ENCODE measurements around the gene CACNA1D.

CACNA1D gene

GRCh38 chr3:53694666-53695323, 200.4 kb downstream of the CACNA1D start:
- DNase-seq, result no peak

GRCh38 chr3:53695324-53695690, 200.9 kb downstream of the CACNA1D start:
- DNase-seq, result no peak

- DNase-seq, result no peak
These were observed 202.2 kb downstream of the CACNA1D start for GRCh38 chr3:53696401-53697172.

GRCh38 chr3:53700441-53700840, 206.0 kb downstream of the CACNA1D start:
- no peak for DNase-seq

- DNase-seq, result no peak
These were observed 208.5 kb downstream of the CACNA1D start for GRCh38 chr3:53702776-53703530.

- no peak for DNase-seq
These were observed 209.4 kb downstream of the CACNA1D start for GRCh38 chr3:53703630-53704362.

GRCh38 chr3:53704363-53704725, 209.9 kb downstream of the CACNA1D start:
- no peak for DNase-seq

- DNase-seq, result no peak
These were observed 210.8 kb downstream of the CACNA1D start for GRCh38 chr3:53705024-53705745.

- peak; percentile 10 for DNase-seq
These were observed 211.4 kb downstream of the CACNA1D start for GRCh38 chr3:53705774-53706173.

GRCh38 chr3:53707222-53707621, 212.8 kb downstream of the CACNA1D start:
- no peak for DNase-seq

GRCh38 chr3:53708001-53708621, 213.7 kb downstream of the CACNA1D start:
- no peak for DNase-seq

GRCh38 chr3:53709256-53709655, 214.8 kb downstream of the CACNA1D start:
- no peak for DNase-seq

- peak; percentile 85 for DNase-seq
These were observed 215.7 kb downstream of the CACNA1D start for GRCh38 chr3:53709860-53710674.

- DNase-seq, result no peak
These were observed 217.0 kb downstream of the CACNA1D start for GRCh38 chr3:53711387-53711786.

GRCh38 chr3:53712817-53713388, 218.5 kb downstream of the CACNA1D start:
- no peak for DNase-seq

GRCh38 chr3:53713626-53714025, 219.2 kb downstream of the CACNA1D start:
- no peak for DNase-seq

- DNase-seq, result peak; percentile 59
These were observed 221.5 kb downstream of the CACNA1D start for GRCh38 chr3:53715815-53716483.

- DNase-seq, result peak; percentile 29
These were observed 222.6 kb downstream of the CACNA1D start for GRCh38 chr3:53716998-53717397.

GRCh38 chr3:53718462-53718861, 224.1 kb downstream of the CACNA1D start:
- no peak for DNase-seq

GRCh38 chr3:53719796-53720195, 225.4 kb downstream of the CACNA1D start:
- DNase-seq, result no peak

Measured in hematopoietic multipotent progenitor cell treated with erythropoietin and hydrocortisone succinate and interleukin-3 and kit ligand, for 6 days (in vitro differentiated cells).